Left kidney (tissue), 8 donors: Measurements from ENCODE around the gene CMTR1. TPM values are rescaled to one million over a fixed set of nuclear protein-coding genes. Genes with fewer than 3 reads are reported as not detected.
A peak's percentile ranks its signal among the peaks of the same experiment; 100 is the strongest.
"Not testable (repeated sequence)": the region's sequence is repeated elsewhere in the genome, so short reads cannot be mapped to it uniquely, and the experiment has no call there.

ENCODE experiments used
- DNase-seq: peaks from one replicate; pipeline ENCODE4 v3.0.0-alpha.2; 2013
- long read RNA-seq, 8 donors: transcript quantifications; one replicate each; lab custom pipeline, GENCODE V29; 2026
- polyA plus RNA-seq: library from polyadenylated mRNA; unstranded; fragments of 120-200 nt; gene quantifications from one replicate; pipeline ENCODE4 v1.2.1, GENCODE V29; 2013; ENCODE audit not compliant: insufficient read length

CMTR1 gene
- 53.8 TPM for polyA plus RNA-seq
- long read RNA-seq, donor 1, full-length matches to known transcripts: 4 of 26 reads
- long read RNA-seq, donor 1, partial matches to known transcripts: 22 of 26 reads
- long read RNA-seq, donor 1, other reads (novel, unspliced or antisense): 0 of 26 reads
- long read RNA-seq, donor 2, full-length matches to known transcripts: 3 of 3 reads
- long read RNA-seq, donor 2, partial matches to known transcripts: 0 of 3 reads
- long read RNA-seq, donor 2, other reads (novel, unspliced or antisense): 0 of 3 reads
- long read RNA-seq, donor 3, full-length matches to known transcripts: 2 of 75 reads
- long read RNA-seq, donor 3, partial matches to known transcripts: 28 of 75 reads
- long read RNA-seq, donor 3, other reads (novel, unspliced or antisense): 45 of 75 reads
- long read RNA-seq, donor 4: 0 reads
- long read RNA-seq, donor 5, full-length matches to known transcripts: 7 of 186 reads
- long read RNA-seq, donor 5, partial matches to known transcripts: 179 of 186 reads
- long read RNA-seq, donor 5, other reads (novel, unspliced or antisense): 0 of 186 reads
- long read RNA-seq, donor 6, full-length matches to known transcripts: 7 of 7 reads
- long read RNA-seq, donor 6, partial matches to known transcripts: 0 of 7 reads
- long read RNA-seq, donor 6, other reads (novel, unspliced or antisense): 0 of 7 reads
- long read RNA-seq, donor 7, full-length matches to known transcripts: 5 of 5 reads
- long read RNA-seq, donor 7, partial matches to known transcripts: 0 of 5 reads
- long read RNA-seq, donor 7, other reads (novel, unspliced or antisense): 0 of 5 reads
- long read RNA-seq, donor 8, full-length matches to known transcripts: 4 of 4 reads
- long read RNA-seq, donor 8, partial matches to known transcripts: 0 of 4 reads
- long read RNA-seq, donor 8, other reads (novel, unspliced or antisense): 0 of 4 reads

GRCh38 chr6:37432916-37433656 is at the start of gene CMTR1:
Gene CMTR1 (plus strand): TSS chr6:37433221. CDS start chr6:37435630, 2,409 bp downstream.
- DNase-seq: peak; percentile 84

- DNase-seq: no peak
Measured at GRCh38 chr6:37388578-37388977, 44.4 kb upstream of the CMTR1 start.

GRCh38 chr6:37389857-37390256 is 43.2 kb upstream of the CMTR1 start:
- DNase-seq: no peak

GRCh38 chr6:37391120-37391519 is 41.9 kb upstream of the CMTR1 start:
- DNase-seq: no peak

DNA sequence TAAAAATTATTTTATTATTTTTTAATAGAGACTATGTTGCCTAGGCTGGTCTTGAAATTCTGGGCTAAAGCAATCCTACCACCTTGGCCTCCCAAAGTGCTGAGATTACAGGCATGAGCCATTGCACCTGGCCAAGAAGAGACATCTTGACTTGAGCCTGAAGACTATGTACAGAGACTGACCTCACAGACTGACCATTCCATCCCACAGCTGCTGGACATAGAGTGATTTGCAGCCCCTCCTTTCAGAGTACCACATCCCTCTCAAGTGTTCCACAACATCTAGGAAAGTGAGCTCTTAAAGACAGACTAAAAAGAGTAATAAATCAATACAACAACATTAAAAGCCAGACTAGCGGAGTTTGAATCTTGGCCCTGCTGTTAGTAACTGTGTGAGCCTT is 40.2 kb upstream of the CMTR1 start:
- no peak for DNase-seq

GRCh38 chr6:37393381-37393929 is 39.6 kb upstream of the CMTR1 start:
- no peak for DNase-seq

- DNase-seq: no peak
Measured at GRCh38 chr6:37396571-37397180, 36.3 kb upstream of the CMTR1 start.

- DNase-seq: no peak
Measured at GRCh38 chr6:37399131-37399530, 33.9 kb upstream of the CMTR1 start.

- no peak for DNase-seq
Measured at GRCh38 chr6:37399795-37400490, 33.1 kb upstream of the CMTR1 start.

DNA sequence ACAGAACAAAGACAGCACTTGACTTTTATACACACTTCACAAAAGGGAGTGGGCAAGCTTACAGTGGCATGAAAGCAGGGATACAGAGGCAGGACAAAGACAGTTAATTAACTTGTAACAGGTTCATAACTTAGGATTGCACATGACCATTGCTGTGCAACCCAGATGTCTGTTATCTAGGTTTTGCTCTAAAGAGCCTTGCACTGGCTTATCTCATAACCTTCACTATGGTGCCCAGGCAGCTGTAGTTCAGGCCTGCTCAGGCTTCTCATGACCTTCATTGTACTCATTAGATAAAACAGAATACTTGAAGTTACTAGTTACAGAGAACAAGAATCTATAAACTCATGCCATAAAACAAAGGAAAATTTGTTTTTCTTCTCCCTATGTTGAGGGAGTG is 31.4 kb upstream of the CMTR1 start:
- DNase-seq: not testable (repeated sequence)

- no peak for DNase-seq
Measured at GRCh38 chr6:37406726-37407341, 26.2 kb upstream of the CMTR1 start.

DNA sequence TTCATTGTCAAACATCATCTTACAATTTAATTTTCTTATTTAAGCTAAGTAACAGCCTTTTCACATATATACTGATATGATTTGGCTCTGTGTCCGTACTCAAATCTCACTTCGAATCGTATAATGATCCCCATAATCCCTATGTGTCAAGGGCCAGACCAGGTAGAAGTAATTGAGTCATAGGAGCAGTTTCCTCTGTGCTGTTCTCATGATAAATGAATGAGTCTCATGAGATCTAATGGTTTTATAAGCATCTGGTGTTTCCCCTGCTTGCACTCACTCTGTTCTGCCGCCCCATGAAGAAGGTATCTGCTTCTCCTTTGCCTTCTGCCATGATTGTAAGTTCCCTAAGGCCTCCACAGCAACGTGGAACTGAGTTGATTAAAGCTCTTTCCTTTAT is 25.1 kb upstream of the CMTR1 start:
- no peak for DNase-seq

GRCh38 chr6:37409501-37409900 is 23.5 kb upstream of the CMTR1 start:
- no peak for DNase-seq

- DNase-seq: no peak
Measured at GRCh38 chr6:37417393-37417792, 15.6 kb upstream of the CMTR1 start.

DNA sequence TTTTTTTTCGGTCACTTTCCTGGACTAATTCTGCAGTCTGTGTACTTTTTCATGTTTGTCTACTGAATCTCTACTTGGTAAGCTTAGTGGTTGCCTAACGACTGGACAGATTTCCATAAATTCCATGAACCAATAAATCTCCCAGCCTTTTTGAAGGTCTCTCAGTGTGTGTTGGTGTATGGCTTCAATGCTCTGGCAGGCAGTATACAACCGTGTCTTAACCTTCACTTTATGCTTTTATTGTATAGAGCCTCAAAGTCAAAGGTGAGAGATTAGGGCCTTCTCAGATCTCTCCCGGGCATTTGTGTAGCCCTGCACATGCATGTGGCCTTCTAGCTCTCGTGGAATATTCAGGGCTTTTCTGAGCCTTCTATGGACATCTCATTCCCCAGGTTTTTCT is 14.3 kb upstream of the CMTR1 start:
- DNase-seq: no peak

GRCh38 chr6:37426058-37426944 is 6.7 kb upstream of the CMTR1 start:
- no peak for DNase-seq

- no peak for DNase-seq
Measured at GRCh38 chr6:37426945-37427510, 6.0 kb upstream of the CMTR1 start.

GRCh38 chr6:37429352-37429750 is 3.7 kb upstream of the CMTR1 start:
- DNase-seq: no peak

DNA sequence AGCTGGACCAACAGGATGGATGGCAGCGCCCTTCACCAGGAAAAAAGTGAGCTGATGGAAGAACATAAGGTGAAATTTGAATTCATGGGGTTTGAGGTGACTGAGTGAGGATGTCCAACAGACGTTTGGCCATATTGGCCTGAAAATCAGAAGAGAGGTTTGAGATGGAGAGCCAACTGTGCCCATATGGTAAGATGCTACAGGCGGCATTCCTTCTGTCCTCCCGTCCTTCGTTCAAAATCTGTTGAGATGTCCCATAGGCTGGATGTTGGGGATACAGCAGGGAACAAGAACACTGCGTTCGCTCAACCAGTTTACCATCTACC is 468 bp upstream of the CMTR1 start:
- DNase-seq: no peak
